Left cardiac atrium (tissue), 4 donors: ENCODE results near the gene CUX1. TPM values are rescaled to one million over a fixed set of nuclear protein-coding genes. Genes with fewer than 3 reads are reported as not detected.
A peak's percentile ranks its signal among the peaks of the same experiment; 100 is the strongest.
"Not testable (repeated sequence)": the region's sequence is repeated elsewhere in the genome, so short reads cannot be mapped to it uniquely, and the experiment has no call there.

Experiments used
- ATAC-seq, 2 donors: fragments of 200-7000 bp; cut with Tn5 transposase; one replicate each; pipeline ENCODE4 v1.9.1; 2020; ENCODE audit warnings: mild to moderate bottlenecking in 2 of 2, moderate library complexity in 2 of 2
- DNase-seq: peaks from one replicate; pipeline ENCODE4 v3.0.0-alpha.2; 2020
- intact Hi-C, 2 donors: fragments of 100-400 bp; cut with DNase I; formaldehyde crosslinking; loops; one replicate each; pipeline versions ENCODE4 v1.14.1 to v1.15.1; 2022 to 2023
- total RNA-seq, 2 donors: library from RNA; stranded (reverse); fragmentation: NEBNext Ultra II Directional; extraction: Animal tissue kit (Norgen Biotek cat#: 25700); gene quantifications; one replicate each; pipeline ENCODE4 v1.2.1, GENCODE V29; 2021
- donor health status: DM: no; HTN: yes; CAD: no.
- donor health status: DM: no; HTN: yes; CAD: no; lungs with severe emphysema.
- donor health status: DM: yes; HTN: yes; CAD: no.
- donor health status: Dilated cardiomyopathy.

The CUX1 gene
- total RNA-seq, 2 donors from 2014 or later, result 81.6 to 108 TPM

DNA sequence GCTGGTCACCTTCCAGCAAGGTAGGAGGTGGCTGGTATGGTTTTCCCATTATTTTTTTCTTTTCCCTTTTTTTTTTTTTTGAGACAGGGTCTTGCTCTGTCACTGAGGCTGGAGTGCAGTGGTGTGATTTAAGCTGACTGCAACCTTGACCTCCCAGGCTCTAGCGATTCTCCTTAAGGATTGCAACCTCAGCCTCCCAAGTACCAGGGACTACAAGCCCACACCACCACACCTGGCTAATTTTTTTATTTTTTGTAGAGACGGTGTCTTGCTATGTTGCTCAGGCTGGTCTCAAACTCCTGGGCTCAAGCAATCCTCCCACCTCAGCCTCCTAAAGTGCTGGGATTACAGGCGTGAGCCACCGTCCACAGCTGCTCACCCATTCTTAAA lies 24.7 kb upstream of the CUX1 start:
- DNase-seq, intact Hi-C loops: not testable (repeated sequence)
- ATAC-seq, result peak in 1 of 2 donors; percentile 11

DNA sequence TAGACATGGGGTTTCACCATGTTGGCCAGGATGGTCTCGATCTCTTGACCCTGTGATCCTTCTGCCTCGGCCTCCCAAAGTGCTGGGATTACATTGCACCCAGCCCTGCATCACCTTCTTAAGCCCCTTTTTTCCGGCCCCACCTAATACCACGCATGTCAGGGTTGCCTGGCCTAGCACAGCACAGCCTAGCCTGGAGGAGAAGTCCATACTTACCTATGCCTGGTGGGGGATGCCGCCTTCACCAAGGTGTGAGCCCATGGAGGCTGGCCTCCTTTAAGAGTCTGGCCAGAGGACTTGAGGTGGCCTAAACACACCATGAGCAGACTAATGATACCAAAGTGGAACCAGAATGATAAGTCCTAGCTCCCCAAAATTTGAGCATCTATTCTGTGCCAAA lies 22.0 kb upstream of the CUX1 start:
- DNase-seq (no peak), ATAC-seq (no peak)
- intact Hi-C loops, result no loop called here

DNA sequence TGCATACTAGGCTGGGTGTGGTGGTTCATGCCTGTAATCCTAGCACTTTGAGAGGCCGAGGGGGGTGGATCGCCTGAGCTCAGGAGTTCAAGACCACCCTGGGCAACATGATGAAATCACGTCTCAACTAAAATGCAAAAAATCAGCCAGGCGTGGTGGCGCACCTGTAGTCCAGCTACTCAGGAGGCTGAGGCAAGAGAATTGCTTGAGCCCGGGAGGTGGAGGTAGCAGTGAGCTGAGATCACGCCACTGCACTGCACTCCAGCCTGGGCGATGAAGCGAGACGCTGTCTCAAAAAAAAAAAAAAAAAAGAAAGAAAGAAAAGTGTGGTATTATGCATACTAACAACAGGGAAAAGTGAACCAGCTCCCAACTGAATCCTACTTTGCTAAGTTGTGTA lies 19.3 kb upstream of the CUX1 start:
- intact Hi-C loops, ATAC-seq, DNase-seq: not testable (repeated sequence)

- DNase-seq, result no peak
- intact Hi-C loops, result loop anchor here in 1 of 2 donors (10.0 kb wide), 1 partner anchor 109 kb away; no protein-coding TSS in a partner anchor
- ATAC-seq, result no peak
Measured at GRCh38 chr7:101803203-101804087, 14.0 kb upstream of the CUX1 start.

- ATAC-seq (peak in 1 of 2 donors; percentile 64), DNase-seq (no peak)
- intact Hi-C loops, result loop anchor here in 1 of 2 donors (10.0 kb wide), 1 partner anchor 110 kb away; no protein-coding TSS in a partner anchor
Measured at GRCh38 chr7:101804088-101804963, 13.1 kb upstream of the CUX1 start.

- no peak for DNase-seq
- intact Hi-C loops, result loop anchor here in 1 of 2 donors (10.0 kb wide), 1 partner anchor 110 kb away; no protein-coding TSS in a partner anchor
- ATAC-seq, result no peak
Measured at GRCh38 chr7:101804967-101805366, 12.5 kb upstream of the CUX1 start.

GRCh38 chr7:101812595-101812994 lies 4.8 kb upstream of the CUX1 start:
- DNase-seq (no peak), ATAC-seq (no peak)
- intact Hi-C loops, result loop anchor here in 1 of 2 donors (5.0 kb wide), 1 partner anchor 70 kb away; no protein-coding TSS in a partner anchor

DNA sequence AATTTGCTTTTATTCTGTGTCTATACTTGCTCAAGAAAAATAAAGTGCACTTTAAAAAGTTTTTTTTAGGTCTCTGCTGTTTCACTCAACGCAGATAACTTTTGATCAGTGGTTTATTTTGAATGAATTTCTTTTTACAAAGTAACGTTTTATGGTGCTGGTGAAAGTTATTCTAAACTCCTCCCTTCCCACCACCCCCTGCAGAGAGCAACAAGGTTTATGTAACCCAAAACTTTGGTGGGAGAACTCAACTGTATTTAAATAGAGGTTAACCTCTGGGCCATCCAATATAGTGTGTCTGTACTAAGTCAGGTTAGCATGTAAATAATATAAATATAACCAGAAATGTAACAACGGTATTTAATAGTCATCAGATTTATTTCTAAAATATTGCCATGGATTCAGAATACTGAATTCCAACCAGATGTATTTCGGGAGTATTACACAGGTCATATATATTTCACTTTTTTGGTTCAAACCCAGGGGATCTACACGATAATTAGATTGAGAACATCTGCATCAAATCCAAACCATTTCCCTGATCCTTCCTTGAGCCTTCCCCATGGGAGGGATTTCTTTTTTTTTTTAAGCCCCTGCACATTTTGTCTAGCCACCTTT lies 3.9 kb upstream of the CUX1 start:
- DNase-seq (no peak), ATAC-seq (no peak)
- intact Hi-C loops, result loop anchor here (2.0 to 5.0 kb wide), 2 partner anchors 71 to 125 kb away; no protein-coding TSS in a partner anchor

DNA sequence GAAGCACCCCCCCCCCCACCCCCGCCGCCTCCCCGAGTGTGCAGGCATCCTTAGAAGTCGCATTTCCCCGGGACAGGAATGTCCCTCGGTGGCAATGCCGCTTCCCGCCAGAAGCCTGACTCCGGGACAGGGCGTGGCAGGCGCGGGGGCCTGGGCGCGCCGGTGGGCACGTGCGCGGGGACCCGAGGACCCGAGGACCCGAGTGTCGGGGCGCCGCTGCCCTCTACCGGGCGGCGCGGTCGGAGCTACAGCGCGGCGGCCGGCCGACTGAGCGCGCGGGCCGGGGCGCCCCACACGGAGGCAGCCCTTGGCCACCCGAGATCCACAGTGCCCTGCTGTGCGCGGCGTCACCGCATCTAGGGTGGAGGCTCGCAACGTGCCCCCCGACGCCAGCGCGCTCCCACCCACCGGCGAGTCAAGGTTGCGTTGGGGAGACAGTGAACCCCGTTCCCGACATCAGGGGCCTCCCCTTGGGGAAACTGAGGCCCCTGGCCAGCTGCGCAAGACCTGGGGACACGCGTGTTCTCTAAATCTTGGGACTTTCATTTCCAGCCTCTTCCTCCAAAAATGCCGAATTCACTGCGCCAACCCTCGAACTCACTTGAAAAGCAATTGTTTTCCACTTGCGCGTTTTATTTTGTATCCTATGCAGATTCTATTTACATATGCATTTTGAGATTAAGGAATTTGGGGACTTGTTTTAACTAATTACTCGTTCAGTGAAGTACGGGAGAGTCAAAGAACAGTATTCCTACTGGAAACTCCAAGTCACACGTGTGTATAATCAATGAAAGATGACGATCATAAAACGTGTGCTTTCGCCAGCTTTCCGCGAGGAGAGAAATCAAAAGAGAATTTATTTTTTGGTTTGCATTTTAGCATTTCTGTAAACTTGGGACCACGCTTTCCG lies 3.1 kb upstream of the CUX1 start:
- intact Hi-C loops, result loop anchor here (2.0 to 5.0 kb wide), 2 partner anchors 72 to 126 kb away; no protein-coding TSS in a partner anchor
- DNase-seq (peak; percentile 55), ATAC-seq (peak; percentile 80 to 85)

- DNase-seq (peak; percentile 51), ATAC-seq (peak; percentile 34 to 54)
- intact Hi-C loops, result loop anchor here (2.0 to 5.0 kb wide), 4 partner anchors 42 to 417 kb away; no protein-coding TSS in a partner anchor
Measured at GRCh38 chr7:101814991-101815825, 2.2 kb upstream of the CUX1 start.

DNA sequence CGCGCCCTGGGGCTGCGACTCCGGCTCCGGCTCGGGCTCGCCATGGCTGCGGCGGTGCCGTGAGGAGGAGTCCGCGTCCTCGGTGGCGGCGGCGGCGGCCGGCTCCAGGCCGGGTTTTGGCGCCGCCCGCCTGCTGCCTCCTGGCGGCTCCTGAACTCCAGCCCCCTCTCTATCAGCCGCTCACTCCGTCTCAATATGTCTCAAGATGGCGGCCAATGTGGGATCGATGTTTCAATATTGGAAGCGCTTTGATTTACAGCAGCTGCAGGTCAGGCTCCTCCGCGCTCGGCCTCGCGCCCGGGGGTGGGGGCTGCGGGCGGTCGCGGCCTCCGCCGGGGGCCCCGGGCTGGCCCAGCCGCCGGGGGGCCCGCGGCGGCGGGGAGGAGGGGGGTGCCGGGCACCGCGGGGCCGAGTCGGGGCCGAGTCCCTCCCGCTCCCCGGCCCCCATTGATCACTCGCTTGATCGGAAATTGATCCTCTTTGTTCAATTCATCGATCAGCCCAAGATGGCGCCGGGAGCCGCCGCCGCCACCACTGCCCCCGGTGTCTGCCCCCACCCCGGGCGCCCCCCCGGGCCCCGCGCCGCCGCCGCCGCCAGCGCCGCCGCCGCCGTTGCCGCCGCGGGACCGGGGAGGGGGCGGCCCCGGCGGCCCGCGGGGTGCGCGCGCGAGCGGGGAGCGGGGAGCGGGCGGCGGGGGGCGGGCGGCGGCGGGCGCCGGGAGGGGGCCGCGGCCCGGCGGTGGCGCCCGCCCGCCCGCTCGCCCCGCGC lies 1.4 kb upstream of the CUX1 start:
- peak; percentile 71 to 82 for ATAC-seq
- intact Hi-C loops, result loop anchor here in 1 of 2 donors (2.0 to 5.0 kb wide), 4 partner anchors 41 to 416 kb away; no protein-coding TSS in a partner anchor
- DNase-seq, result peak; percentile 80

DNA sequence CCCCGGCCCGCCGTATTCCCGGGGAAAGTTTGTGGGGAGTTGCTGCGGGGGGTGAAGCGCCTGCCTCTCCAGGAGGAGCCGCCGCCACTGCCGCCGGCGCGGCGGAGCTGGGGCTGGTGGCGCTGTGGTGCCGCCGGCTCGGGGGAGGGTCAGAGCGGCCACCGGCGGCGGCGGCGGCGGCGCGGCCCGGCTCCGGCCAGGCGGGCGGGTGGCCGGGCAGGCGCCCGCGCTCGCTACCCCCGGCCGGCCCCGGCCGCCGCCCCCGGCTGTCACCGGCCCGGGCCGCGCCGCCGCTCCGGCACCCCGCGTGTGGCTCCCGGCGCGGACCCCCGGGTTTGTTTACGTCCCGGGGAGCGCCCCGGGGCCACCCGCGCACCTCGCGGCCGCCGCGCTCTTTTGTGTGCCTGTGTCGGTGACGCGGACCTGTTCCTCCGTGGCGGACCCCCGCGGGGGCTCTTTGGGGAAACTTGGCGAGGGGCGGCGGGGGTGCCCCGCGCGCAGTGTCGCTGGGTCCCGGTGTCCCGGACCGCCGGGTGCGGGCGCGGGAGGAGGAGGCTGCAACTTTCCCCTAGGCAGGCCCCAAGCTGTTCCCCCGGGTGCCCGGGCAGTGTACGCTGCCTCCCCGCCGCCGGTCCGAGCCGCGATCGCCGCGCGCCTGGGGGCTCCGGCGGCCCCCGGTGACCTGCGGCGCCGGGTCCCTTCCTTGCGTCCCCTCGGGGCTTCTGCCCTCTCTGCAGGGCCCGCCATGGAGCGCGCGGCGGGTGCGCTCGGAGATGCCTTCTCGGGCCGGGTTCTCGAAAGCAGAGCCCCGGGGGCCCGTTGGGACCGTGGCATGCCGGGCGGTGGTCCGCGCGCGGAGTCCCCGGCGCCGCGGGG lies 593 bp upstream of the CUX1 start:
- DNase-seq, result peak; percentile 56
- ATAC-seq, result peak; percentile 4 to 42
- intact Hi-C loops, result loop anchor here in 1 of 2 donors (5.0 kb wide), 3 partner anchors 40 to 415 kb away; no protein-coding TSS in a partner anchor

- intact Hi-C loops, result loop anchor here in 1 of 2 donors (5.0 kb wide), 3 partner anchors 39 to 414 kb away; no protein-coding TSS in a partner anchor
- no peak for ATAC-seq
- no peak for DNase-seq
Measured at GRCh38 chr7:101818287-101819071, 1.1 kb downstream of the CUX1 start.

DNA sequence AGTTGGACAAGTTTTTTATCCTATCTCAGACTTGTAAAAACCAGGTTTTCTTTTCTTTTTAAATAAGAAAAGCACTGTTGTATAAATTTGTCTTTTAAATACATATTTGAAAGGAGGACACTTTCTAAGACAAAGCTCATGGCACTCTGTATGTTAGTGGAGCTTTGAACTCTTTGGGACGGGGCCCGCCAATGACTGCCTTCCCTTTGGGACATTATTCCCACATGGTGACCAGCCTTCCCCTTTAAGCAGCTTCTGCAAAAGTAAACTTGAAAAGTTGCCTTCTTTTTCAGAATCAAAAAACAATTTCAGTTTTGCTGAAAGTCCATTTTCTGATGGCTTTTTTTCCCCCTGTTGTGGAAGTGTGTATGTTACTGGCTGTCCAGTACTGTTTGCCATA lies 1.8 kb downstream of the CUX1 start:
- intact Hi-C loops, result loop anchor here in 1 of 2 donors (5.0 kb wide), 3 partner anchors 38 to 413 kb away; no protein-coding TSS in a partner anchor
- ATAC-seq (no peak), DNase-seq (no peak)
